Liver (tissue), 9 donors: Measurements from ENCODE around the gene MAPKAPK3. TPM values are rescaled to one million over a fixed set of nuclear protein-coding genes. Genes with fewer than 3 reads are reported as not detected.

Source experiments
- DNase-seq: peaks from one replicate; pipeline ENCODE4 v3.0.0-alpha.2; 2017; ENCODE audit warnings: low spot score
- H3K27ac ChIP-seq, 2 donors: one replicate each; pipeline ENCODE4 v1.7.0; 2013; ENCODE audit warnings: inconsistent platforms in 2 of 2, low read length in 2 of 2, control low read depth in 1 of 2, low read depth in 1 of 2, mild to moderate bottlenecking in 1 of 2
- H3K27me3 ChIP-seq, 4 donors: one replicate each; pipeline versions ENCODE4 v1.6.1 to v1.7.0; 2013; ENCODE audit warnings: low read length in 3 of 4, inconsistent platforms in 1 of 4, mild to moderate bottlenecking in 1 of 4, moderate library complexity in 1 of 4; ENCODE audit not compliant: control insufficient read depth in 4 of 4, insufficient read depth in 4 of 4
- H3K36me3 ChIP-seq, 4 donors: one replicate each; pipeline versions ENCODE4 v1.6.1 to v1.7.0; 2013; ENCODE audit warnings: low read length in 3 of 4, mild to moderate bottlenecking in 3 of 4, low read depth in 1 of 4, moderate library complexity in 1 of 4; ENCODE audit not compliant: control insufficient read depth in 4 of 4, insufficient read depth in 3 of 4
- H3K4me1 ChIP-seq, 4 donors: one replicate each; pipeline versions ENCODE4 v1.6.1 to v1.7.0; 2013; ENCODE audit warnings: low read length in 3 of 4, mild to moderate bottlenecking in 3 of 4, moderate library complexity in 1 of 4; ENCODE audit not compliant: control insufficient read depth in 4 of 4, insufficient read depth in 4 of 4
- H3K4me3 ChIP-seq, 3 donors: one replicate each; pipeline versions ENCODE4 v1.6.1 to v1.7.0; 2013; ENCODE audit warnings: low read length in 3 of 3, control low read depth in 1 of 3, low read depth in 1 of 3, mild to moderate bottlenecking in 1 of 3
- H3K9ac ChIP-seq, 2 donors: one replicate each; pipeline ENCODE4 v1.7.0; 2013; ENCODE audit warnings: low read length in 2 of 2, mild to moderate bottlenecking in 2 of 2, moderate library complexity in 2 of 2, control low read depth in 1 of 2, low read depth in 1 of 2
- H3K9me3 ChIP-seq, 4 donors: one replicate each; pipeline versions ENCODE4 v1.6.1 to v1.7.0; 2013; ENCODE audit warnings: low read length in 3 of 4; ENCODE audit not compliant: control insufficient read depth in 4 of 4
- EGR1 ChIP-seq, 2 donors: IDR thresholded peaks; 2 replicates each; pipeline ENCODE4 v1.6.1; 2016 to 2018; ENCODE audit warnings: antibody characterized with exemption in 2 of 2, low read depth in 2 of 2
- FOXA1 ChIP-seq: IDR thresholded peaks from 2 replicates; pipeline ENCODE4 v1.6.1; 2016; ENCODE audit warnings: antibody characterized with exemption
- FOXA2 ChIP-seq: IDR thresholded peaks from 2 replicates; pipeline ENCODE4 v1.6.1; 2016; ENCODE audit warnings: antibody characterized with exemption
- GABPA ChIP-seq, 2 donors: IDR thresholded peaks in 1 of 2; conservative IDR thresholded peaks in 1 of 2; 2 replicates each; pipeline ENCODE4 v1.6.1; 2016; ENCODE audit warnings: antibody characterized with exemption in 2 of 2, mild to moderate bottlenecking in 1 of 2, moderate library complexity in 1 of 2
- HNF4A ChIP-seq, 2 donors: conservative IDR thresholded peaks; 2 replicates each; pipeline ENCODE4 v1.6.1; 2016; ENCODE audit warnings: antibody characterized with exemption in 2 of 2, mild to moderate bottlenecking in 2 of 2
- HNF4G ChIP-seq: IDR thresholded peaks from 2 replicates; pipeline ENCODE4 v1.6.1; 2016; ENCODE audit warnings: antibody characterized with exemption
- MAX ChIP-seq: IDR thresholded peaks from 2 replicates; pipeline ENCODE4 v1.6.1; 2016; ENCODE audit warnings: antibody characterized with exemption
- NR2F2 ChIP-seq: IDR thresholded peaks from 2 replicates; pipeline ENCODE4 v1.6.1; 2016; ENCODE audit warnings: antibody characterized with exemption
- RAD21 ChIP-seq, 2 donors: IDR thresholded peaks; 2 replicates each; pipeline ENCODE4 v1.6.1; 2016; ENCODE audit warnings: antibody characterized with exemption in 2 of 2, mild to moderate bottlenecking in 2 of 2
- REST ChIP-seq: IDR thresholded peaks from 2 replicates; pipeline ENCODE4 v1.6.1; 2016; ENCODE audit warnings: antibody characterized with exemption, mild to moderate bottlenecking
- RXRA ChIP-seq, 2 donors: IDR thresholded peaks; 2 replicates each; pipeline ENCODE4 v1.6.1; 2017 to 2018; ENCODE audit warnings: antibody characterized with exemption in 2 of 2, mild to moderate bottlenecking in 1 of 2
- SP1 ChIP-seq: IDR thresholded peaks from 2 replicates; pipeline ENCODE4 v1.6.1; 2018; ENCODE audit warnings: antibody characterized with exemption, mild to moderate bottlenecking
- ZBTB33 ChIP-seq: IDR thresholded peaks from 2 replicates; pipeline ENCODE4 v1.6.1; 2016; ENCODE audit warnings: antibody characterized with exemption
- WGBS: extraction: QIAGEN DNeasy Blood & Tissue Kit; methylation state at CpG from one replicate; pipeline ENCODE4 v1.1.7; 2013; 5-methylcytosine and 5-hydroxymethylcytosine counted together
- polyA plus RNA-seq, 2 donors: library from polyadenylated mRNA; stranded (reverse) in 1 of 2; unstranded in 1 of 2; fragments of 200-250 nt in 1 of 2; fragments of >200 nt in 1 of 2; fragmentation: Nextera tagmentation in 1 of 2; extraction: Ambion mirVana in 1 of 2; gene quantifications; one replicate each; pipeline versions ENCODE4 v1.2.1 to v1.2.3, GENCODE V29; 2013 to 2015
- total RNA-seq, 2 donors: library from RNA; depleted of rRNA; stranded (reverse); fragments of >200 nt; gene quantifications; one replicate each; pipeline ENCODE4 v1.2.3, GENCODE V29; 2014
- donor health status: healthy.
- donor health status: healthy.
- donor health status: healthy.
- donor health status: healthy.
- donor health status: healthy.

Gene MAPKAPK3
- total and polyA plus RNA-seq, 4 donors = 13.9 to 32.9 (median 19.0) TPM

GRCh38 chr3:50637945-50638344, 21.0 kb downstream of the MAPKAPK3 start:
- Histone ChIP-seq H3K27ac (no peak overlapping the region), H3K4me3 (no peak overlapping the region), H3K36me3 (peaks cover 2 to 27% (median 5%) of the 10 kb centered on the region in 4 donors), H3K9ac (no peak overlapping the region), H3K4me1 (no peaks in the 10 kb centered on the region), H3K9me3 (no peaks in the 10 kb centered on the region), H3K27me3 (no peaks in the 10 kb centered on the region)
- 86% methylated on average over 3 of the region's 3 CpGs for WGBS
- no peak for TF ChIP-seq FOXA1
- TF ChIP-seq HNF4G = no peak
- TF ChIP-seq EGR1 (IDR thresholded peaks at IDR 0.05; ENCODE audit: low read depth in 2 of 2) = no peak
- no peak for TF ChIP-seq ZBTB33
- DNase-seq = no peak

- Histone ChIP-seq H3K27ac (no peak overlapping the region), H3K4me1 (no peaks in the 10 kb centered on the region), H3K27me3 (no peaks in the 10 kb centered on the region), H3K36me3 (peaks cover 2 to 38% (median 10%) of the 10 kb centered on the region in 4 donors), H3K9ac (no peak overlapping the region), H3K9me3 (no peaks in the 10 kb centered on the region), H3K4me3 (no peak overlapping the region)
- WGBS = 97% methylated on average over 6 of the region's 6 CpGs
- no peak for TF ChIP-seq FOXA2
- TF ChIP-seq MAX = no peak
- no peak for TF ChIP-seq HNF4A (conservative IDR thresholded peaks at IDR 0.05)
- DNase-seq = no peak
Observed at GRCh38 chr3:50639055-50639494, 22.1 kb downstream of the MAPKAPK3 start.

- Histone ChIP-seq H3K27ac (no peak overlapping the region), H3K27me3 (no peaks in the 10 kb centered on the region), H3K9ac (no peak overlapping the region), H3K9me3 (no peaks in the 10 kb centered on the region), H3K4me1 (no peaks in the 10 kb centered on the region), H3K36me3 (peaks cover 4 to 64% (median 18%) of the 10 kb centered on the region in 4 donors), H3K4me3 (no peak overlapping the region)
- no peak for DNase-seq
- 96% methylated on average over 1 of the region's 1 CpG for WGBS
- TF ChIP-seq HNF4G (no peak), EGR1 (IDR thresholded peaks at IDR 0.05; ENCODE audit: low read depth in 2 of 2) (no peak), NR2F2 (no peak), MAX (no peak), RXRA (IDR thresholded peaks at IDR 0.05) (no peak), RAD21 (IDR thresholded peaks at IDR 0.05) (no peak), SP1 (no peak), ZBTB33 (no peak), GABPA (IDR thresholded peaks at IDR 0.05 in 1 of 2, conservative IDR thresholded peaks at IDR 0.05 in 1 of 2) (no peak), REST (no peak), FOXA1 (no peak)
Observed at GRCh38 chr3:50642382-50642781, 25.4 kb downstream of the MAPKAPK3 start.
